Astrocyte of the spinal cord (primary cell): Measurements from ENCODE around the gene GINM1.
A peak's percentile ranks its signal among the peaks of the same experiment; 100 is the strongest.

Experiments
- DNase-seq: peaks from one replicate; pipeline ENCODE4 v3.0.0; 2011; ENCODE audit warnings: low read depth, low spot score
- H3K4me3 ChIP-seq: 2 replicates; pipeline ENCODE4 v1.5.1; 2011; ENCODE audit warnings: low read depth, mild to moderate bottlenecking, low read length, moderate library complexity
- CTCF ChIP-seq: IDR thresholded peaks from 2 replicates; pipeline ENCODE4 v1.5.1; 2012; ENCODE audit warnings: low read depth, mild to moderate bottlenecking, low read length, inconsistent platforms
- in situ Hi-C: cut with HindIII; loops from 2 replicates; pipeline ENCODE4 v1.10.0; 2017; ENCODE audit warnings: low sequenced_read_pairs

Gene GINM1

GRCh38 chr6:149563928-149564325 lies 2.2 kb upstream of the GINM1 start:
- in situ Hi-C loops = no loop called here

GRCh38 chr6:149566410-149567193 lies 427 bp downstream of the GINM1 start:
- peak overlapping the region; percentile 87 for H3K4me3 ChIP-seq
- in situ Hi-C loops = no loop called here
- peak; percentile 33 for DNase-seq
- TF ChIP-seq CTCF = no peak

More at GRCh38 chr6:149563928-149564325, 2.2 kb upstream of the GINM1 start:
- no peak for DNase-seq
- H3K4me3 ChIP-seq = no peak overlapping the region
- TF ChIP-seq CTCF = no peak

GRCh38 chr6:149567194-149567586 lies 1.0 kb downstream of the GINM1 start:
- in situ Hi-C loops = no loop called here
- peak overlapping the region; percentile 87 for H3K4me3 ChIP-seq
- DNase-seq = no peak
- TF ChIP-seq CTCF = no peak

GRCh38 chr6:149567945-149568585 lies 1.9 kb downstream of the GINM1 start:
- in situ Hi-C loops = no loop called here
- H3K4me3 ChIP-seq = no peak overlapping the region
- TF ChIP-seq CTCF = no peak
- DNase-seq = no peak

- no peak for DNase-seq
- H3K4me3 ChIP-seq = no peak overlapping the region
- in situ Hi-C loops = no loop called here
- no peak for TF ChIP-seq CTCF
Observed at GRCh38 chr6:149580880-149581279, 14.7 kb downstream of the GINM1 start.

GRCh38 chr6:149581349-149581748 lies 15.2 kb downstream of the GINM1 start:
- DNase-seq = no peak
- no peak for TF ChIP-seq CTCF
- in situ Hi-C loops = no loop called here
- H3K4me3 ChIP-seq = no peak overlapping the region
